ENCODE results near the gene NR1D2.

Gene NR1D2

GRCh38 chr3:23968463-23969184 is 23.5 kb downstream of the NR1D2 start:
- ChIA-PET CTCF (interaction anchor here (0.8 to 5.4 kb wide), 7 partner anchors 9 to 271 kb away, joined by 3 to 20 read pairs (median 4); no protein-coding TSS in a partner anchor), POLR2A (interaction anchor here (0.6 to 1.2 kb wide), 2 partner anchors 19 to 23 kb away, joined by 3 to 5 read pairs; no protein-coding TSS in a partner anchor)
- Histone ChIP-seq H3K27ac (ENCODE audit: insufficient read depth in 1 of 2, low read depth in 1 of 2, low read length in 2 of 2, poor library complexity in 1 of 2, severe bottlenecking in 2 of 2) (no peak overlapping the region), H3K9me3 (ENCODE audit: control extremely low read depth in 1 of 5, control insufficient read depth in 4 of 5, insufficient read depth in 2 of 5, low read depth in 1 of 5, low read length in 4 of 5) (no peaks in the 10 kb centered on the region), H3K4me3 (ENCODE audit: control insufficient read depth in 1 of 7, extremely low read depth in 1 of 7, insufficient read depth in 4 of 7, low read depth in 2 of 7, low read length in 6 of 7) (no peak overlapping the region), H3K36me3 (ENCODE audit: control insufficient read depth in 4 of 4, insufficient read depth in 4 of 4, low read length in 3 of 4) (peaks cover 0 to 14% (median 11%) of the 10 kb centered on the region in 4 experiments), H3K4me1 (ENCODE audit: control extremely low read depth in 1 of 4, control insufficient read depth in 4 of 4, insufficient read depth in 4 of 4, low read length in 3 of 4) (no peaks in the 10 kb centered on the region), H3K27me3 (replicated peaks in 2 of 5; ENCODE audit: control insufficient read depth in 4 of 5, insufficient read depth in 5 of 5, low read length in 4 of 5) (no peaks in the 10 kb centered on the region)
- no peak for DNase-seq
- WGBS (ENCODE audit: insufficient coverage), result 93% methylated on average over 3 of the region's 5 CpGs

- DNase-seq, result no peak
- POLR2A ChIA-PET, result interaction anchor here (1.2 kb wide), 1 partner anchor 22 kb away, joined by 3 read pairs; no protein-coding TSS in a partner anchor
These were observed 24.3 kb downstream of the NR1D2 start for GRCh38 chr3:23969393-23969792.

GRCh38 chr3:23971684-23972083 is 26.6 kb downstream of the NR1D2 start:
- H3K27me3 ChIP-seq (replicated peaks in 2 of 5; ENCODE audit: control insufficient read depth in 4 of 5, insufficient read depth in 5 of 5, low read length in 4 of 5), result no peaks in the 10 kb centered on the region
- WGBS (ENCODE audit: insufficient coverage), result no CpG with 5 or more reads among the region's 1 CpG
- POLR2A ChIA-PET, result no interaction called here
- CTCF ChIA-PET, result interaction anchor here (5.4 kb wide), 1 partner anchor 9 kb away, joined by 20 read pairs; no protein-coding TSS in a partner anchor
- H3K4me1 ChIP-seq (ENCODE audit: control extremely low read depth in 1 of 4, control insufficient read depth in 4 of 4, insufficient read depth in 4 of 4, low read length in 3 of 4), result no peaks in the 10 kb centered on the region
- H3K4me3 ChIP-seq (ENCODE audit: control insufficient read depth in 1 of 7, extremely low read depth in 1 of 7, insufficient read depth in 4 of 7, low read depth in 2 of 7, low read length in 6 of 7), result no peak overlapping the region
- no peak overlapping the region for H3K27ac ChIP-seq (ENCODE audit: insufficient read depth in 1 of 2, low read depth in 1 of 2, low read length in 2 of 2, poor library complexity in 1 of 2, severe bottlenecking in 2 of 2)
- peaks cover 0 to 8% (median 0%) of the 10 kb centered on the region in 5 experiments for H3K9me3 ChIP-seq (ENCODE audit: control extremely low read depth in 1 of 5, control insufficient read depth in 4 of 5, insufficient read depth in 2 of 5, low read depth in 1 of 5, low read length in 4 of 5)
- no peak for DNase-seq
- peaks cover 2 to 17% (median 7%) of the 10 kb centered on the region in 4 experiments for H3K36me3 ChIP-seq (ENCODE audit: control insufficient read depth in 4 of 4, insufficient read depth in 4 of 4, low read length in 3 of 4)

More at GRCh38 chr3:23969393-23969792, 24.3 kb downstream of the NR1D2 start:
- Histone ChIP-seq H3K27ac (ENCODE audit: insufficient read depth in 1 of 2, low read depth in 1 of 2, low read length in 2 of 2, poor library complexity in 1 of 2, severe bottlenecking in 2 of 2) (no peak overlapping the region), H3K4me3 (ENCODE audit: control insufficient read depth in 1 of 7, extremely low read depth in 1 of 7, insufficient read depth in 4 of 7, low read depth in 2 of 7, low read length in 6 of 7) (no peak overlapping the region), H3K27me3 (replicated peaks in 2 of 5; ENCODE audit: control insufficient read depth in 4 of 5, insufficient read depth in 5 of 5, low read length in 4 of 5) (no peaks in the 10 kb centered on the region), H3K4me1 (ENCODE audit: control extremely low read depth in 1 of 4, control insufficient read depth in 4 of 4, insufficient read depth in 4 of 4, low read length in 3 of 4) (no peaks in the 10 kb centered on the region), H3K9me3 (ENCODE audit: control extremely low read depth in 1 of 5, control insufficient read depth in 4 of 5, insufficient read depth in 2 of 5, low read depth in 1 of 5, low read length in 4 of 5) (no peaks in the 10 kb centered on the region), H3K36me3 (ENCODE audit: control insufficient read depth in 4 of 4, insufficient read depth in 4 of 4, low read length in 3 of 4) (peaks cover 0 to 14% (median 11%) of the 10 kb centered on the region in 4 experiments)
- CTCF ChIA-PET, result interaction anchor here (1.1 to 5.4 kb wide), 5 partner anchors 11 to 271 kb away, joined by 3 to 20 read pairs (median 4); no protein-coding TSS in a partner anchor
- WGBS (ENCODE audit: insufficient coverage), result 90% methylated on average over 2 of the region's 4 CpGs

GRCh38 chr3:23976555-23976954 is 31.5 kb downstream of the NR1D2 start:
- Histone ChIP-seq H3K9me3 (ENCODE audit: control extremely low read depth in 1 of 5, control insufficient read depth in 4 of 5, insufficient read depth in 2 of 5, low read depth in 1 of 5, low read length in 4 of 5) (peaks cover 0 to 8% (median 0%) of the 10 kb centered on the region in 5 experiments), H3K36me3 (ENCODE audit: control insufficient read depth in 4 of 4, insufficient read depth in 4 of 4, low read length in 3 of 4) (peaks cover 0 to 22% (median 7%) of the 10 kb centered on the region in 4 experiments), H3K27me3 (replicated peaks in 2 of 5; ENCODE audit: control insufficient read depth in 4 of 5, insufficient read depth in 5 of 5, low read length in 4 of 5) (no peaks in the 10 kb centered on the region), H3K27ac (ENCODE audit: insufficient read depth in 1 of 2, low read depth in 1 of 2, low read length in 2 of 2, poor library complexity in 1 of 2, severe bottlenecking in 2 of 2) (no peak overlapping the region), H3K4me3 (ENCODE audit: control insufficient read depth in 1 of 7, extremely low read depth in 1 of 7, insufficient read depth in 4 of 7, low read depth in 2 of 7, low read length in 6 of 7) (no peak overlapping the region), H3K4me1 (ENCODE audit: control extremely low read depth in 1 of 4, control insufficient read depth in 4 of 4, insufficient read depth in 4 of 4, low read length in 3 of 4) (no peaks in the 10 kb centered on the region)
- ChIA-PET CTCF (interaction anchor here (1.0 kb wide), 1 partner anchor 17 kb away, joined by 4 read pairs; no protein-coding TSS in a partner anchor), POLR2A (no interaction called here)
- WGBS (ENCODE audit: insufficient coverage), result 100% methylated on average over 2 of the region's 4 CpGs
- DNase-seq, result no peak

- no peak for DNase-seq
- no peaks in the 10 kb centered on the region for H3K27me3 ChIP-seq (replicated peaks in 2 of 5; ENCODE audit: control insufficient read depth in 4 of 5, insufficient read depth in 5 of 5, low read length in 4 of 5)
- peaks cover 0 to 7% (median 3%) of the 10 kb centered on the region in 4 experiments for H3K4me1 ChIP-seq (ENCODE audit: control extremely low read depth in 1 of 4, control insufficient read depth in 4 of 4, insufficient read depth in 4 of 4, low read length in 3 of 4)
- no peak overlapping the region for H3K4me3 ChIP-seq (ENCODE audit: control insufficient read depth in 1 of 7, extremely low read depth in 1 of 7, insufficient read depth in 4 of 7, low read depth in 2 of 7, low read length in 6 of 7)
- peaks cover 0 to 8% (median 0%) of the 10 kb centered on the region in 5 experiments for H3K9me3 ChIP-seq (ENCODE audit: control extremely low read depth in 1 of 5, control insufficient read depth in 4 of 5, insufficient read depth in 2 of 5, low read depth in 1 of 5, low read length in 4 of 5)
- ChIA-PET POLR2A (interaction anchor here (0.6 kb wide), 1 partner anchor 39 kb away, joined by 3 read pairs; no protein-coding TSS in a partner anchor), CTCF (interaction anchor here (0.9 to 3.2 kb wide), 3 partner anchors 11 to 113 kb away, joined by 3 to 20 read pairs (median 3); no protein-coding TSS in a partner anchor)
- H3K27ac ChIP-seq (ENCODE audit: insufficient read depth in 1 of 2, low read depth in 1 of 2, low read length in 2 of 2, poor library complexity in 1 of 2, severe bottlenecking in 2 of 2), result no peak overlapping the region
- peaks cover 0 to 19% (median 7%) of the 10 kb centered on the region in 4 experiments for H3K36me3 ChIP-seq (ENCODE audit: control insufficient read depth in 4 of 4, insufficient read depth in 4 of 4, low read length in 3 of 4)
These were observed 34.5 kb downstream of the NR1D2 start for GRCh38 chr3:23979569-23979968.

GRCh38 chr3:23981136-23981535 is 36.0 kb downstream of the NR1D2 start:
- no peak for DNase-seq
- Histone ChIP-seq H3K27ac (ENCODE audit: insufficient read depth in 1 of 2, low read depth in 1 of 2, low read length in 2 of 2, poor library complexity in 1 of 2, severe bottlenecking in 2 of 2) (no peak overlapping the region), H3K4me1 (ENCODE audit: control extremely low read depth in 1 of 4, control insufficient read depth in 4 of 4, insufficient read depth in 4 of 4, low read length in 3 of 4) (peaks cover 0 to 7% (median 3%) of the 10 kb centered on the region in 4 experiments), H3K4me3 (ENCODE audit: control insufficient read depth in 1 of 7, extremely low read depth in 1 of 7, insufficient read depth in 4 of 7, low read depth in 2 of 7, low read length in 6 of 7) (no peak overlapping the region), H3K9me3 (ENCODE audit: control extremely low read depth in 1 of 5, control insufficient read depth in 4 of 5, insufficient read depth in 2 of 5, low read depth in 1 of 5, low read length in 4 of 5) (peaks cover 0 to 6% (median 0%) of the 10 kb centered on the region in 5 experiments), H3K36me3 (ENCODE audit: control insufficient read depth in 4 of 4, insufficient read depth in 4 of 4, low read length in 3 of 4) (peaks cover 0 to 16% (median 5%) of the 10 kb centered on the region in 4 experiments), H3K27me3 (replicated peaks in 2 of 5; ENCODE audit: control insufficient read depth in 4 of 5, insufficient read depth in 5 of 5, low read length in 4 of 5) (no peaks in the 10 kb centered on the region)
- 99% methylated on average over 7 of the region's 7 CpGs for WGBS (ENCODE audit: insufficient coverage)
- ChIA-PET POLR2A (interaction anchor here (0.9 to 1.1 kb wide), 2 partner anchors 18 to 27 kb away, joined by 3 read pairs; no protein-coding TSS in a partner anchor), CTCF (interaction anchor here (1.0 to 3.2 kb wide), 2 partner anchors 11 to 12 kb away, joined by 4 to 20 read pairs; no protein-coding TSS in a partner anchor)

All from common myeloid progenitor, CD34-positive (primary cell).